ENCODE measurements around the gene HFE. TPM values are rescaled to one million over a fixed set of nuclear protein-coding genes. Genes with fewer than 3 reads are reported as not detected.

The HFE gene
- total and polyA plus RNA-seq, 2 of the 13 experiments (the other 11 are each of a cell fraction or from before 2014, with no cell fraction given), result 3.7 to 6.3 TPM

DNA sequence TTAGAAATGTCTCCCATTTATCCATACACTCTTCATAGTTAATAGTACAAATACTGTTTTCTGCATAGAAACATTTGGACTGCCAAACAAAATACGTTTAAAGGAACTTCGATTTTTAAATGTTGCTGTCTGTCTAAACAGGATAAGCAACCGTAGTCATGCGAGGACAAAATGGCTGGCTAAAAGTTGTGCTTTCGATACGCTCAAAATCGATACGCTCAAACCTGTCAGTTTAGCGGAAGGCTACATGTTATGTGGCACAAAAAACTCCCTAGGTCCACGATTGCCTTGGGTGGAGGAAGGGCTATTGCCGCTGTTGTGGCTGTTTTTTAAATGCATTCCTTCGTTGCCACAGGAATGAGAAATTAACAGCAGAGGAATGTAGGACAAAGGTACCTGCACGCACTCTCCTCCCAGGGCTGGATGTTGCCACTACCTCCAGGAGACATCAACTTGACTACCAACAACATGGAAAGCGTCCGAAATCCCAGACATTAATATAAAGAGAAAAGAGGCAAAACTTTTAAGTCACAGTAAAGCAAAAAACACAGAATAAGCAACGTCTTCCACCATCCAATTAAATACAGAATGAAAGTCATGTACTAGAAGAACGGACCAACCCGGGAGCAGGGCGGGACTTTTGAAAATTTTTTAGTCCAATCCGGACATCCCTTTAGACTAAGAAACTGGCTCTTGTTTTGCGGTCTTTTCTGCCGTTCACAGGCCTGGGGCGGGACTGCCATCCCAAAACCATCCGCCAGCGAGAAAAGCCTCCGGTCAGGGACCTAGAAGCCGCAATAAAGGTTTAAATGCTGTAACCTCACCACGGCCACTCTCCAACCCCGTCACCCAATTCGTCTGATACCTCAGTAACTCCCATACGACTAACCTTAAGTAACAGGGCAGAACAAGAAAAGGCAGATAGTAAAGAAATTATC is 32.2 kb upstream of the HFE start (continued):
- TF ChIP-seq, protein P1, sequence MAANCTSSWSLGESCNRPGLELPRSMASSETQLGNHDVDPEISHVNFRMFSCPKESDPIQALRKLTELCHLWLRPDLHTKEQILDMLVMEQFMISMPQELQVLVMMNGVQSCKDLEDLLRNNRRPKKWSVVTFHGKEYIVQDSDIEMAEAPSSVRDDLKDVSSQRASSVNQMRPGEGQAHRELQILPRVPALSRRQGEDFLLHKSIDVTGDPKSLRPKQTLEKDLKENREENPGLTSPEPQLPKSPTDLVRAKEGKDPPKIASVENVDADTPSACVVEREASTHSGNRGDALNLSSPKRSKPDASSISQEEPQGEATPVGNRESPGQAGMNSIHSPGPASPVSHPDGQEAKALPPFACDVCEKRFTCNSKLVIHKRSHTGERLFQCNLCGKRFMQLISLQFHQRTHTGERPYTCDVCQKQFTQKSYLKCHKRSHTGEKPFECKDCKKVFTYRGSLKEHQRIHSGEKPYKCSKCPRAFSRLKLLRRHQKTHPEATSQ (CRISPR knock-in tag; IDR thresholded peaks at IDR 0.05; ENCODE audit: borderline replicate concordance), result 0 out of 2 replicates have a peak, but pooled peaks have one; percentile 24
- no peak for TF ChIP-seq ZNF577 (CRISPR knock-in tag; IDR thresholded peaks at IDR 0.05; ENCODE audit: borderline replicate concordance, low read depth)
- no peak for TF ChIP-seq GFI1 (CRISPR knock-in tag; IDR thresholded peaks at IDR 0.05; ENCODE audit: borderline replicate concordance)
- TF ChIP-seq BRCA1 (CRISPR knock-in tag; IDR thresholded peaks at IDR 0.05), result peak; percentile 76; the same call in 1 of the 2 replicates
- TF ChIP-seq NFRKB (IDR thresholded peaks at IDR 0.05), result peak; percentile 73
- TF ChIP-seq, protein P2, sequence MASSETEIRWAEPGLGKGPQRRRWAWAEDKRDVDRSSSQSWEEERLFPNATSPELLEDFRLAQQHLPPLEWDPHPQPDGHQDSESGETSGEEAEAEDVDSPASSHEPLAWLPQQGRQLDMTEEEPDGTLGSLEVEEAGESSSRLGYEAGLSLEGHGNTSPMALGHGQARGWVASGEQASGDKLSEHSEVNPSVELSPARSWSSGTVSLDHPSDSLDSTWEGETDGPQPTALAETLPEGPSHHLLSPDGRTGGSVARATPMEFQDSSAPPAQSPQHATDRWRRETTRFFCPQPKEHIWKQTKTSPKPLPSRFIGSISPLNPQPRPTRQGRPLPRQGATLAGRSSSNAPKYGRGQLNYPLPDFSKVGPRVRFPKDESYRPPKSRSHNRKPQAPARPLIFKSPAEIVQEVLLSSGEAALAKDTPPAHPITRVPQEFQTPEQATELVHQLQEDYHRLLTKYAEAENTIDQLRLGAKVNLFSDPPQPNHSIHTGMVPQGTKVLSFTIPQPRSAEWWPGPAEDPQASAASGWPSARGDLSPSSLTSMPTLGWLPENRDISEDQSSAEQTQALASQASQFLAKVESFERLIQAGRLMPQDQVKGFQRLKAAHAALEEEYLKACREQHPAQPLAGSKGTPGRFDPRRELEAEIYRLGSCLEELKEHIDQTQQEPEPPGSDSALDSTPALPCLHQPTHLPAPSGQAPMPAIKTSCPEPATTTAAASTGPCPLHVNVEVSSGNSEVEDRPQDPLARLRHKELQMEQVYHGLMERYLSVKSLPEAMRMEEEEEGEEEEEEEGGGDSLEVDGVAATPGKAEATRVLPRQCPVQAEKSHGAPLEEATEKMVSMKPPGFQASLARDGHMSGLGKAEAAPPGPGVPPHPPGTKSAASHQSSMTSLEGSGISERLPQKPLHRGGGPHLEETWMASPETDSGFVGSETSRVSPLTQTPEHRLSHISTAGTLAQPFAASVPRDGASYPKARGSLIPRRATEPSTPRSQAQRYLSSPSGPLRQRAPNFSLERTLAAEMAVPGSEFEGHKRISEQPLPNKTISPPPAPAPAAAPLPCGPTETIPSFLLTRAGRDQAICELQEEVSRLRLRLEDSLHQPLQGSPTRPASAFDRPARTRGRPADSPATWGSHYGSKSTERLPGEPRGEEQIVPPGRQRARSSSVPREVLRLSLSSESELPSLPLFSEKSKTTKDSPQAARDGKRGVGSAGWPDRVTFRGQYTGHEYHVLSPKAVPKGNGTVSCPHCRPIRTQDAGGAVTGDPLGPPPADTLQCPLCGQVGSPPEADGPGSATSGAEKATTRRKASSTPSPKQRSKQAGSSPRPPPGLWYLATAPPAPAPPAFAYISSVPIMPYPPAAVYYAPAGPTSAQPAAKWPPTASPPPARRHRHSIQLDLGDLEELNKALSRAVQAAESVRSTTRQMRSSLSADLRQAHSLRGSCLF (CRISPR knock-in tag; IDR thresholded peaks at IDR 0.05; ENCODE audit: borderline replicate concordance), result peak; percentile 45; the same call in 1 of the 2 replicates
- TF ChIP-seq ZKSCAN8 (CRISPR knock-in tag; IDR thresholded peaks at IDR 0.05; ENCODE audit: borderline replicate concordance), result peak; percentile 40; the same call in 1 of the 2 replicates
- no peak for TF ChIP-seq HIVEP1 (CRISPR knock-in tag; IDR thresholded peaks at IDR 0.05)
- TF ChIP-seq ZNF546 (CRISPR knock-in tag; conservative IDR thresholded peaks at IDR 0.05), result no peak
- no peak for TF ChIP-seq RBAK (CRISPR knock-in tag; IDR thresholded peaks at IDR 0.05)
- TF ChIP-seq, protein P3, sequence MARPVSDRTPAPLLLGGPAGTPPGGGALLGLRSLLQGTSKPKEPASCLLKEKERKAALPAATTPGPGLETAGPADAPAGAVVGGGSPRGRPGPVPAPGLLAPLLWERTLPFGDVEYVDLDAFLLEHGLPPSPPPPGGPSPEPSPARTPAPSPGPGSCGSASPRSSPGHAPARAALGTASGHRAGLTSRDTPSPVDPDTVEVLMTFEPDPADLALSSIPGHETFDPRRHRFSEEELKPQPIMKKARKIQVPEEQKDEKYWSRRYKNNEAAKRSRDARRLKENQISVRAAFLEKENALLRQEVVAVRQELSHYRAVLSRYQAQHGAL (CRISPR knock-in tag; IDR thresholded peaks at IDR 0.05; ENCODE audit: not compliant biosample characterization), result no peak
- no peak for TF ChIP-seq ZNF773 (CRISPR knock-in tag; IDR thresholded peaks at IDR 0.05; ENCODE audit: borderline replicate concordance)
- TF ChIP-seq, protein P4, sequence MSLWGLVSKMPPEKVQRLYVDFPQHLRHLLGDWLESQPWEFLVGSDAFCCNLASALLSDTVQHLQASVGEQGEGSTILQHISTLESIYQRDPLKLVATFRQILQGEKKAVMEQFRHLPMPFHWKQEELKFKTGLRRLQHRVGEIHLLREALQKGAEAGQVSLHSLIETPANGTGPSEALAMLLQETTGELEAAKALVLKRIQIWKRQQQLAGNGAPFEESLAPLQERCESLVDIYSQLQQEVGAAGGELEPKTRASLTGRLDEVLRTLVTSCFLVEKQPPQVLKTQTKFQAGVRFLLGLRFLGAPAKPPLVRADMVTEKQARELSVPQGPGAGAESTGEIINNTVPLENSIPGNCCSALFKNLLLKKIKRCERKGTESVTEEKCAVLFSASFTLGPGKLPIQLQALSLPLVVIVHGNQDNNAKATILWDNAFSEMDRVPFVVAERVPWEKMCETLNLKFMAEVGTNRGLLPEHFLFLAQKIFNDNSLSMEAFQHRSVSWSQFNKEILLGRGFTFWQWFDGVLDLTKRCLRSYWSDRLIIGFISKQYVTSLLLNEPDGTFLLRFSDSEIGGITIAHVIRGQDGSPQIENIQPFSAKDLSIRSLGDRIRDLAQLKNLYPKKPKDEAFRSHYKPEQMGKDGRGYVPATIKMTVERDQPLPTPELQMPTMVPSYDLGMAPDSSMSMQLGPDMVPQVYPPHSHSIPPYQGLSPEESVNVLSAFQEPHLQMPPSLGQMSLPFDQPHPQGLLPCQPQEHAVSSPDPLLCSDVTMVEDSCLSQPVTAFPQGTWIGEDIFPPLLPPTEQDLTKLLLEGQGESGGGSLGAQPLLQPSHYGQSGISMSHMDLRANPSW (CRISPR knock-in tag; IDR thresholded peaks at IDR 0.05; ENCODE audit: borderline replicate concordance), result peak; percentile 71; the same call in 1 of the 2 replicates
- TF ChIP-seq FOXM1 (CRISPR knock-in tag; IDR thresholded peaks at IDR 0.05), result peak; percentile 77; the same call in 1 of the 2 replicates
- TF ChIP-seq, protein P5, sequence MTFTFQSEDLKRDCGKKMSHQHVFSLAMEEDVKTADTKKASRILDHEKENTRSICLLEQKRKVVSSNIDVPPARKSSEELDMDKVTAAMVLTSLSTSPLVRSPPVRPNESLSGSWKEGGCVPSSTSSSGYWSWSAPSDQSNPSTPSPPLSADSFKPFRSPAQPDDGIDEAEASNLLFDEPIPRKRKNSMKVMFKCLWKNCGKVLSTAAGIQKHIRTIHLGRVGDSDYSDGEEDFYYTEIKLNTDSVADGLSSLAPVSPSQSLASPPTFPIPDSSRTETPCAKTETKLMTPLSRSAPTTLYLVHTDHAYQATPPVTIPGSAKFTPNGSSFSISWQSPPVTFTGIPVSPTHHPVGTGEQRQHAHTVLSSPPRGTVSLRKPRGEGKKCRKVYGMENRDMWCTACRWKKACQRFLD (CRISPR knock-in tag; IDR thresholded peaks at IDR 0.05; ENCODE audit: borderline replicate concordance), result no peak
- 0 out of 2 replicates have a peak, but pooled peaks have one; percentile 5 for TF ChIP-seq DNMT3B (CRISPR knock-in tag; conservative IDR thresholded peaks at IDR 0.05)
